AG04450 (cell line): ENCODE measurements around the gene ERC1. TPM values are rescaled to one million over a fixed set of nuclear protein-coding genes. Genes with fewer than 3 reads are reported as not detected.

ENCODE experiments used
- CTCF ChIA-PET: fragments of 300-600, 350-600 bp; formaldehyde crosslinking; extraction: SDS; loops from one replicate; lab custom pipeline; 2022; ENCODE audit warnings: antibody characterized with exemption, inconsistent platforms; lab: Charles Lee
- POLR2A ChIA-PET: fragments of 350-600 bp; formaldehyde crosslinking; extraction: SDS; loops from one replicate; lab custom pipeline; 2021; ENCODE audit warnings: antibody characterized with exemption, inconsistent platforms; lab: Yijun Ruan, JAX
- DNase-seq: peaks from one replicate; pipeline ENCODE4 v3.0.0-alpha.2; 2011; ENCODE audit warnings: low read depth, low spot score
- H3K27ac ChIP-seq: one replicate; pipeline ENCODE4 v1.5.1; 2012; ENCODE audit warnings: low read depth, low read length, control low read depth
- H3K27me3 ChIP-seq: one replicate; pipeline ENCODE4 v1.6.0; 2012; ENCODE audit warnings: low read length; ENCODE audit not compliant: control insufficient read depth, insufficient read depth
- H3K4me3 ChIP-seq: 2 replicates; pipeline ENCODE4 v1.5.1; 2011; ENCODE audit warnings: mild to moderate bottlenecking, low read depth, low read length, control low read depth
- H3K9me3 ChIP-seq: 2 replicates; pipeline ENCODE4 v1.5.1; 2012; ENCODE audit warnings: low read length; ENCODE audit not compliant: control insufficient read depth, insufficient read depth
- polyA plus RNA-seq: library from polyadenylated mRNA; depleted of rRNA; stranded (reverse); fragments of >200 nt; gene quantifications from 2 replicates; pipeline ENCODE4 v1.2.3, GENCODE V29; 2011
- TF ChIP-seq, protein P1 (sequence below): IDR thresholded peaks from 2 replicates; pipeline ENCODE4 v1.5.1; 2011; ENCODE audit warnings: low read depth, low read length, control low read depth, inconsistent platforms

The ERC1 gene
- polyA plus RNA-seq, 1 experiment, result 28.6 TPM

GRCh38 chr12:1515010-1515409, 524.0 kb downstream of the ERC1 start:
- no peaks in the 10 kb centered on the region; the same call in 1 of the 2 replicates for H3K9me3 ChIP-seq
- CTCF ChIA-PET, result no interaction called here
- H3K27ac ChIP-seq, result no peak overlapping the region
- POLR2A ChIA-PET, result no interaction called here
- TF ChIP-seq, protein P1, sequence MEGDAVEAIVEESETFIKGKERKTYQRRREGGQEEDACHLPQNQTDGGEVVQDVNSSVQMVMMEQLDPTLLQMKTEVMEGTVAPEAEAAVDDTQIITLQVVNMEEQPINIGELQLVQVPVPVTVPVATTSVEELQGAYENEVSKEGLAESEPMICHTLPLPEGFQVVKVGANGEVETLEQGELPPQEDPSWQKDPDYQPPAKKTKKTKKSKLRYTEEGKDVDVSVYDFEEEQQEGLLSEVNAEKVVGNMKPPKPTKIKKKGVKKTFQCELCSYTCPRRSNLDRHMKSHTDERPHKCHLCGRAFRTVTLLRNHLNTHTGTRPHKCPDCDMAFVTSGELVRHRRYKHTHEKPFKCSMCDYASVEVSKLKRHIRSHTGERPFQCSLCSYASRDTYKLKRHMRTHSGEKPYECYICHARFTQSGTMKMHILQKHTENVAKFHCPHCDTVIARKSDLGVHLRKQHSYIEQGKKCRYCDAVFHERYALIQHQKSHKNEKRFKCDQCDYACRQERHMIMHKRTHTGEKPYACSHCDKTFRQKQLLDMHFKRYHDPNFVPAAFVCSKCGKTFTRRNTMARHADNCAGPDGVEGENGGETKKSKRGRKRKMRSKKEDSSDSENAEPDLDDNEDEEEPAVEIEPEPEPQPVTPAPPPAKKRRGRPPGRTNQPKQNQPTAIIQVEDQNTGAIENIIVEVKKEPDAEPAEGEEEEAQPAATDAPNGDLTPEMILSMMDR, result no peak
- H3K4me3 ChIP-seq, result no peak overlapping the region
- no peak for DNase-seq
- H3K27me3 ChIP-seq, result no peaks in the 10 kb centered on the region

DNA sequence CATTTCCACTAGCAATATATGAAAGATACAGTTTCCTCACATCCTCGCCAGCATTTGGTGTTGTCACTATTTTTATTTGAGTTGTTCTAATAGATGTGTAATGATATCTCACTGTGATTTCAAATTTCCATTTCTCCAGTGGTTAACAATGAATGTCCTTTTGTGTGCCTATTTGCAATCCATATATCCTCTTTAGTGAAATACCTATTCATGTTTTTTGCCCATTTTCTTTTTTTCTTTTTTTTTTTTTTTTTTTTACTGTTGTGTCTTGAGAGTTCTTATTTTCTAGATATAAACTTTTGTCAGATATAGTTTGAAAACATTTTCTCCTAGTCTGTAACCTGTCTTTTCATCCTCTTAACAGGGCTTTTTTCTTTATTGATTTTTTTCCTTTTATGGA, 524.4 kb downstream of the ERC1 start:
- ChIA-PET POLR2A (no interaction called here), CTCF (no interaction called here)
- Histone ChIP-seq H3K4me3 (no peak overlapping the region), H3K27ac (no peak overlapping the region), H3K27me3 (no peaks in the 10 kb centered on the region), H3K9me3 (no peaks in the 10 kb centered on the region; the same call in 1 of the 2 replicates)
- DNase-seq, result no peak
- TF ChIP-seq, protein P1, result no peak

GRCh38 chr12:1517007-1517406, 526.0 kb downstream of the ERC1 start:
- ChIA-PET POLR2A (no interaction called here), CTCF (no interaction called here)
- TF ChIP-seq, protein P1, result peak; percentile 53
- no peaks in the 10 kb centered on the region for H3K27me3 ChIP-seq
- H3K9me3 ChIP-seq, result no peaks in the 10 kb centered on the region; the same call in 1 of the 2 replicates
- no peak overlapping the region for H3K27ac ChIP-seq
- DNase-seq, result no peak
- no peak overlapping the region for H3K4me3 ChIP-seq

- H3K27me3 ChIP-seq, result no peaks in the 10 kb centered on the region
Measured at GRCh38 chr12:1517734-1518525, 526.9 kb downstream of the ERC1 start.

More at GRCh38 chr12:1517734-1518525, 526.9 kb downstream of the ERC1 start:
- TF ChIP-seq, protein P1, result no peak
- Histone ChIP-seq H3K9me3 (no peaks in the 10 kb centered on the region; the same call in 1 of the 2 replicates), H3K27ac (no peak overlapping the region), H3K4me3 (no peak overlapping the region)
- CTCF ChIA-PET, result no interaction called here
- no peak for DNase-seq
- POLR2A ChIA-PET, result interaction anchor here (0.6 kb wide), 1 partner anchor 57 kb away, joined by 3 read pairs; no protein-coding TSS in a partner anchor
